Measurements from ENCODE around the gene GZMB. TPM values are rescaled to one million over a fixed set of nuclear protein-coding genes. Genes with fewer than 3 reads are reported as not detected.

GZMB gene, protein sequence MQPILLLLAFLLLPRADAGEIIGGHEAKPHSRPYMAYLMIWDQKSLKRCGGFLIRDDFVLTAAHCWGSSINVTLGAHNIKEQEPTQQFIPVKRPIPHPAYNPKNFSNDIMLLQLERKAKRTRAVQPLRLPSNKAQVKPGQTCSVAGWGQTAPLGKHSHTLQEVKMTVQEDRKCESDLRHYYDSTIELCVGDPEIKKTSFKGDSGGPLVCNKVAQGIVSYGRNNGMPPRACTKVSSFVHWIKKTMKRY
- total RNA-seq, result not detected in 2 replicates

DNA sequence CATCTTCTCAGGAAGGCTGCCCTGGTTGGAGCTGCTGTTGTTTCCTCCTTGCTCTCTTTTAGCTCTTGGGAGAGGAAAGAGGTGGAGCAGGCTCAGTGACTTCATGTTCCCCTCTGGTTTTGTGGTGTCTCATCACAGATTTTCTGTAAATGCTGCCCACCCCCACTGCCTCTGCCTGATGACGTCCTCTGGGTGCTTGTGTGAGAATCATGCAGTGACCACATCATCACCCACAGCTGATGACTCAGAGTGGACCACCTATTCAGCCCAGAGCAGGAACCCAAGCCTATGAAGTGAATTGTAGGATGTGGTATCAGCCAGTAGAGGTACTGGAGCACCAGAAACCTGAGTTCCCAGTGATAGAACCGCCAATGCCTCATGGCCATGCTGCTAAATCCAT is at the start of gene GZMB:
Gene GZMB (minus strand): TSS at position 33 of the 400 bp plus-strand sequence. CDS start 30 bp downstream, at position 3.

DNA sequence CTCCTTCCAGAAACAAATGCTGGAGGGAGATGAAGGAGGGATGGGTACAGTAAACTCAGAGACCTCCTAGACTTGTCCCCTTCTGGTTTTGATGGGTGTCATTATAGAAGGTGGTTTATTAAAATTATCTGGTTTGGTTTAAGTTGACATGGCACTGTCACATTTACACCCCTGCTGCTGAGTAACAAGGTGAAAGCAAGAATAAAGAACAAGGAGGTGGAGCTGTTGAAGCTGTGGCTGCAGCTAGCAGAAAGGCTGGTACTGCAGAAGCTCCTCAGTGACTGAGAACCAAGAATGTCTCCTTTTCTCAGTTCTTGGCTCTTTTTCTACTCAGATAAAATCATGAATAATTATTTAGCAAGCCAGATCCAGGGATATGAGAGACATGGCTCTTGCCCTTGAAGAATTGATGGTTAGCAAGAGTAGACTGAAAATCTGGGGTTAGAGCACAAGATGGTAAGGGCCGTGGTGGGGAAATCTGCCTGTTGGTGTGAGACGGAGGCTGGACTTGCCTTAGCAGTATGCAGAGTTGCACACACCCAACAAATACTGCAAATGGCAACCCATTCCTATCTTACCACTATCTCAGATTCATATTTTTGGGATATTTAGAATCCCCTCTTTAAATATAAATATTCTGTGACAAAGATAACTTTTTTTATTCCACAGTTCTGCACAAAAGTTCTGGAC is 24.2 kb downstream of the GZMB start, which contains the start of gene GZMH:
Gene GZMH (minus strand): TSS at position 31 of the 690 bp plus-strand sequence. CDS start 72 bp downstream, outside the sequence.

Other genes starting within 250 kb of the GZMB start
- gene NYNRIN, start 235.2 kb downstream of the GZMB start, total RNA-seq, result 6.9 and 16.7 TPM in 2 replicates
- 3.5 and 4.2 TPM in 2 replicates for gene CBLN3, start 204.5 kb downstream of the GZMB start, total RNA-seq
- 66.7 and 68.0 TPM in 2 replicates for gene KHNYN, start 204.2 kb downstream of the GZMB start, total RNA-seq
- gene SDR39U1, start 191.4 kb downstream of the GZMB start, total RNA-seq, result 10.2 and 11.8 TPM in 2 replicates
- gene CMA1, start 125.9 kb downstream of the GZMB start, total RNA-seq, result not detected in 2 replicates
- not detected in 2 replicates for gene CTSG, start 57.9 kb downstream of the GZMB start, total RNA-seq
- not detected in 2 replicates for gene GZMH, start 24.5 kb downstream of the GZMB start, total RNA-seq